GM12878 (cell line): ENCODE measurements around the gene ENG. TPM values are rescaled to one million over a fixed set of nuclear protein-coding genes. Genes with fewer than 3 reads are reported as not detected.

ENCODE experiments used
- ATAC-seq: fragments of 200-7000 bp; cut with Tn5 transposase; 3 replicates; pipeline ENCODE4 v1.9.1; 2020; ENCODE audit warnings: mild to moderate bottlenecking, moderate library complexity
- BruUV-seq: library from RNA; stranded (reverse); fragments of 400-500 nt; replicated peaks from 2 replicates; lab custom pipeline; 2021; lab: Mats Ljungman, UMichigan
- CTCF ChIA-PET: fragments of 300-600 bp; sonication (Branson Sonifier 250); formaldehyde crosslinking; extraction: SDS; loops from one replicate; lab custom pipeline; 2021; ENCODE audit warnings: inconsistent platforms; lab: Yijun Ruan, JAX
- POLR2A ChIA-PET: fragments of 350-600 bp; formaldehyde crosslinking; extraction: SDS; loops from one replicate; lab custom pipeline; 2021; ENCODE audit warnings: inconsistent platforms; lab: Charles Lee
- RAD21 ChIA-PET: fragments of 300-600 bp; sonication (Branson Sonifier 250); formaldehyde crosslinking; loops from one replicate; lab custom pipeline; 2023; ENCODE audit warnings: antibody characterized with exemption; ENCODE audit not compliant: unreplicated experiment; lab: Charles Lee
- SMC1A ChIA-PET: fragments of 300-600 bp; sonication (Branson Sonifier 250); formaldehyde crosslinking; loops from one replicate; lab custom pipeline; 2023; ENCODE audit not compliant: unreplicated experiment, uncharacterized antibody; lab: Charles Lee
- DNase-seq: peaks from one replicate; pipeline ENCODE4 v3.0.0-alpha.2; 2011; ENCODE audit warnings: low read depth, low spot score
- FAIRE-seq: peaks from 3 replicates; lab custom pipeline; 2011; peaks lifted over from hg19 to GRCh38; lab: Jason Lieb, UNC
- H2AFZ ChIP-seq: 2 replicates; pipeline ENCODE4 v1.6.0; 2011; ENCODE audit warnings: low read depth, low read length, control low read depth; ENCODE audit not compliant: control insufficient read depth
- H3K27ac ChIP-seq: 2 replicates; pipeline ENCODE4 v1.5.1; 2011; ENCODE audit warnings: control low read depth; ENCODE audit not compliant: control insufficient read depth, insufficient read depth
- H3K27me3 ChIP-seq, 2 experiments: replicated peaks in 1 of 2; 2 replicates each; pipeline versions ENCODE4 v1.6.0 to v1.6.1; 2011; ENCODE audit warnings: low read length in 1 of 2; ENCODE audit not compliant: control insufficient read depth in 2 of 2, insufficient read depth in 2 of 2
- H3K36me3 ChIP-seq, 2 experiments: 2 replicates each; pipeline ENCODE4 v1.5.1; 2011; ENCODE audit warnings: low read length in 1 of 2; ENCODE audit not compliant: control insufficient read depth in 2 of 2, insufficient read depth in 2 of 2
- H3K4me1 ChIP-seq: 2 replicates; pipeline ENCODE4 v1.6.1; 2011; ENCODE audit warnings: mild to moderate bottlenecking, low read length, moderate library complexity, mixed read lengths; ENCODE audit not compliant: control insufficient read depth, insufficient read depth
- H3K4me2 ChIP-seq: 2 replicates; pipeline ENCODE4 v1.6.0; 2011; ENCODE audit warnings: control low read depth; ENCODE audit not compliant: control insufficient read depth, insufficient read depth
- H3K4me3 ChIP-seq: fragments of 200-600 bp; sonication (generic); 2 replicates; pipeline ENCODE4 v1.5.1; 2016
- H3K79me2 ChIP-seq: 2 replicates; pipeline ENCODE4 v1.6.0; 2011; ENCODE audit warnings: low read length; ENCODE audit not compliant: control insufficient read depth, insufficient read depth
- H3K9ac ChIP-seq: 2 replicates; pipeline ENCODE4 v1.8.0; 2011; ENCODE audit warnings: low read length, control low read depth, mixed read lengths; ENCODE audit not compliant: control insufficient read depth, insufficient read depth
- H3K9me3 ChIP-seq: replicated peaks from 3 replicates; pipeline ENCODE4 v1.5.1; 2011; ENCODE audit warnings: mild to moderate bottlenecking, low read length; ENCODE audit not compliant: control insufficient read depth, insufficient read depth
- H4K20me1 ChIP-seq: 2 replicates; pipeline ENCODE4 v1.6.0; 2011; ENCODE audit not compliant: control insufficient read depth, insufficient read depth
- HDAC6 ChIP-seq: fragments of 200-600 bp; sonication (generic); IDR thresholded peaks from one replicate; pipeline ENCODE4 v1.8.0; 2017; ENCODE audit warnings: antibody characterized with exemption; ENCODE audit not compliant: unreplicated experiment
- JUNB ChIP-seq: IDR thresholded peaks from 2 replicates; pipeline ENCODE4 v1.6.1; 2016; ENCODE audit warnings: antibody characterized with exemption, mild to moderate bottlenecking
- NFIC ChIP-seq: IDR thresholded peaks from 2 replicates; pipeline ENCODE4 v1.6.1; 2012; ENCODE audit warnings: low read depth, mild to moderate bottlenecking, inconsistent platforms, low read length, moderate library complexity
- NR2C2 ChIP-seq: IDR thresholded peaks from 2 replicates; pipeline ENCODE4 v1.6.1; 2011; ENCODE audit warnings: borderline replicate concordance, low read depth; ENCODE audit not compliant: control insufficient read depth, insufficient read length
- PML ChIP-seq: IDR thresholded peaks from 2 replicates; pipeline ENCODE4 v1.6.1; 2012; ENCODE audit warnings: low read length, inconsistent platforms
- RCOR1 ChIP-seq: conservative IDR thresholded peaks from 2 replicates; pipeline ENCODE4 v1.6.1; 2012; ENCODE audit warnings: low read depth, low read length, improper control_type of control experiment
- SPI1 ChIP-seq: IDR thresholded peaks from 2 replicates; pipeline ENCODE4 v1.6.1; 2011; ENCODE audit warnings: low read depth, mild to moderate bottlenecking, low read length, moderate library complexity, borderline replicate concordance; ENCODE audit not compliant: insufficient read depth
- TCF3 ChIP-seq: IDR thresholded peaks from 2 replicates; pipeline ENCODE4 v1.6.1; 2012; ENCODE audit warnings: low read depth, mild to moderate bottlenecking, low read length, borderline replicate concordance; ENCODE audit not compliant: insufficient read depth
- TCF7 ChIP-seq: IDR thresholded peaks from 2 replicates; pipeline ENCODE4 v1.6.1; 2014; ENCODE audit warnings: antibody characterized with exemption, borderline replicate concordance
- ZNF207 ChIP-seq: fragments of 450-650 bp; IDR thresholded peaks from 2 replicates; pipeline ENCODE4 v1.6.1; 2014; ENCODE audit warnings: antibody characterized with exemption, mild to moderate bottlenecking, borderline replicate concordance
- ZZZ3 ChIP-seq: IDR thresholded peaks from 2 replicates; pipeline ENCODE4 v1.6.1; 2011; ENCODE audit warnings: low read depth; ENCODE audit not compliant: control insufficient read depth, insufficient read length
- WGBS: methylation state at CpG from one replicate; pipeline ENCODE4 v1.1.6; 2016; ENCODE audit warnings: low lambda C conversion rate; ENCODE audit not compliant: insufficient replicate concordance, insufficient coverage; ENCODE audit errors: missing lambda C conversion rate; 5-methylcytosine and 5-hydroxymethylcytosine counted together
- in situ Hi-C: fragments of 300-500 bp; cut with MboI; formaldehyde crosslinking; loops from 9 replicates; pipeline ENCODE4 v1.14.3; 2018; ENCODE audit warnings: mixed read lengths
- intact Hi-C: fragments of 100-400 bp; cut with micrococcal nuclease; formaldehyde crosslinking; loops from one replicate; pipeline ENCODE4 v1.14.2; 2022; ENCODE audit not compliant: unreplicated experiment
- polyA plus RNA-seq, 11 experiments: library from polyadenylated mRNA; depleted of rRNA in 4 of 11; unstranded in 6 of 11; stranded (reverse) in 5 of 11; fragments of >200 nt; fragmentation: Nextera tagmentation in 4 of 11; fragmentation: Illumina TruSeq in 1 of 11; extraction: Ambion mirVana in 4 of 11; extraction: Trizol in 1 of 11; gene quantifications; 1 replicate in 1 of 11; 2 replicates in 10 of 11; pipeline versions ENCODE4 v1.2.1 to v1.2.3, GENCODE V29; 2011 to 2016; ENCODE audit warnings: inconsistent platforms in 2 of 11, missing spikeins in 2 of 11, low read depth in 1 of 11
- total RNA-seq, 4 experiments: library from RNA; depleted of rRNA in 3 of 4; stranded (reverse); fragments of >200 nt in 3 of 4; fragmentation: Illumina TruSeq in 1 of 4; extraction: Trizol in 1 of 4; gene quantifications; 2 replicates each; pipeline versions ENCODE4 v1.2.1 to v1.2.3, GENCODE V29; 2013 to 2021
- TF ChIP-seq, protein P1 (sequence below): fragments of 450-650 bp; IDR thresholded peaks from 2 replicates; pipeline ENCODE4 v1.6.1; 2017; ENCODE audit warnings: borderline replicate concordance
- TF ChIP-seq, protein P2 (sequence below): IDR thresholded peaks from 2 replicates; pipeline ENCODE4 v1.6.1; 2011; ENCODE audit warnings: mild to moderate bottlenecking, low read depth, low read length, moderate library complexity; ENCODE audit not compliant: insufficient replicate concordance
- TF ChIP-seq, protein P3 (sequence below): IDR thresholded peaks from 2 replicates; pipeline ENCODE4 v1.6.1; 2011; ENCODE audit warnings: low read depth, mild to moderate bottlenecking, low read length, moderate library complexity, borderline replicate concordance; ENCODE audit errors: extremely low read depth
- TF ChIP-seq, protein P4 (sequence below): IDR thresholded peaks from 2 replicates; pipeline ENCODE4 v1.6.1; 2012; ENCODE audit warnings: mild to moderate bottlenecking, low read depth, low read length

The ENG gene
- total and polyA plus RNA-seq, 10 of the 15 experiments (the other 5 are each of a cell fraction or from before 2014, with no cell fraction given): 0.14 to 10.1 (median 2.0) TPM

DNA sequence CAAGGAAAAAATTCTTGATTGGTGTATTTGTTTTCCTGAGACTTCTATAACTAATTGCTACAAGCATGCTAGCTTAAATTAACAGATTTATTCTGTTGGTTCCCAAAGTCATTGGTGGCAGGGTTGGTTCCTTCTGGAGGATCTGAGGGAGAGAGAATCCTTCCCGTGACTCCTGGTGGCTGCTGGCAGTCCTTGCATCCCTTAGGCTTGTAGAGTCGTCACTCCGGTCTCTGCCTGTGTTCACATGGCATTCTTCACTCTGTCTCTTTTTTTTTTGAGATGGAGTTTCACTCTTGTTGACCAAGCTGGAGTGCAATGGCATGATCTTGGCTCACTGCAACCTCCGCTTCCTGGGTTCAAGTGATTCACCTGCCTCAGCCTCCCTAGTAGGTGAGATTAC lies 63.4 kb downstream of the ENG start:
- ChIA-PET RAD21 (no interaction called here), CTCF (interaction anchor here (0.7 to 0.9 kb wide), 2 partner anchors 14 to 124 kb away, joined by 3 read pairs; no protein-coding TSS in a partner anchor), POLR2A (no interaction called here), SMC1A (no interaction called here)
- H3K27me3 ChIP-seq: no peaks in the 10 kb centered on the region
- H3K9ac ChIP-seq: no peak overlapping the region
- in situ Hi-C loops (no loop called here), intact Hi-C loops (no loop called here)
- no peak overlapping the region for H2AFZ ChIP-seq
- DNase-seq (no peak), FAIRE-seq (no peak), ATAC-seq (no peak)
- no peak overlapping the region for H3K27ac ChIP-seq
- BruUV-seq: no TSS peak
- H3K4me1 ChIP-seq: peaks cover 15% of the 10 kb centered on the region
- H4K20me1 ChIP-seq: peaks cover 15% of the 10 kb centered on the region
- no peak overlapping the region for H3K4me2 ChIP-seq
- no peaks in the 10 kb centered on the region for H3K9me3 ChIP-seq
- peaks cover 32% of the 10 kb centered on the region for H3K79me2 ChIP-seq
- H3K4me3 ChIP-seq: no peak overlapping the region
- H3K36me3 ChIP-seq: peaks cover 28 to 39% of the 10 kb centered on the region in 2 experiments
- WGBS: 81% methylated on average over 4 of the region's 4 CpGs
- TF ChIP-seq PML: no peak
- no peak for TF ChIP-seq ZNF207
- no peak for TF ChIP-seq ZZZ3
- TF ChIP-seq, protein P1, sequence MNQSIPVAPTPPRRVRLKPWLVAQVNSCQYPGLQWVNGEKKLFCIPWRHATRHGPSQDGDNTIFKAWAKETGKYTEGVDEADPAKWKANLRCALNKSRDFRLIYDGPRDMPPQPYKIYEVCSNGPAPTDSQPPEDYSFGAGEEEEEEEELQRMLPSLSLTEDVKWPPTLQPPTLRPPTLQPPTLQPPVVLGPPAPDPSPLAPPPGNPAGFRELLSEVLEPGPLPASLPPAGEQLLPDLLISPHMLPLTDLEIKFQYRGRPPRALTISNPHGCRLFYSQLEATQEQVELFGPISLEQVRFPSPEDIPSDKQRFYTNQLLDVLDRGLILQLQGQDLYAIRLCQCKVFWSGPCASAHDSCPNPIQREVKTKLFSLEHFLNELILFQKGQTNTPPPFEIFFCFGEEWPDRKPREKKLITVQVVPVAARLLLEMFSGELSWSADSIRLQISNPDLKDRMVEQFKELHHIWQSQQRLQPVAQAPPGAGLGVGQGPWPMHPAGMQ: no peak
- TF ChIP-seq HDAC6: no peak
- no peak for TF ChIP-seq TCF3
- TF ChIP-seq TCF7: no peak
- no peak for TF ChIP-seq JUNB
- no peak for TF ChIP-seq RCOR1
- TF ChIP-seq, protein P2, sequence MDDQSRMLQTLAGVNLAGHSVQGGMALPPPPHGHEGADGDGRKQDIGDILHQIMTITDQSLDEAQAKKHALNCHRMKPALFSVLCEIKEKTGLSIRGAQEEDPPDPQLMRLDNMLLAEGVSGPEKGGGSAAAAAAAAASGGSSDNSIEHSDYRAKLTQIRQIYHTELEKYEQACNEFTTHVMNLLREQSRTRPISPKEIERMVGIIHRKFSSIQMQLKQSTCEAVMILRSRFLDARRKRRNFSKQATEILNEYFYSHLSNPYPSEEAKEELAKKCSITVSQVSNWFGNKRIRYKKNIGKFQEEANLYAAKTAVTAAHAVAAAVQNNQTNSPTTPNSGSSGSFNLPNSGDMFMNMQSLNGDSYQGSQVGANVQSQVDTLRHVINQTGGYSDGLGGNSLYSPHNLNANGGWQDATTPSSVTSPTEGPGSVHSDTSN: no peak
- TF ChIP-seq, protein P3, sequence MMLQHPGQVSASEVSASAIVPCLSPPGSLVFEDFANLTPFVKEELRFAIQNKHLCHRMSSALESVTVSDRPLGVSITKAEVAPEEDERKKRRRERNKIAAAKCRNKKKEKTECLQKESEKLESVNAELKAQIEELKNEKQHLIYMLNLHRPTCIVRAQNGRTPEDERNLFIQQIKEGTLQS: no peak
- TF ChIP-seq SPI1: no peak
- no peak for TF ChIP-seq NFIC
- TF ChIP-seq NR2C2: no peak
- TF ChIP-seq, protein P4, sequence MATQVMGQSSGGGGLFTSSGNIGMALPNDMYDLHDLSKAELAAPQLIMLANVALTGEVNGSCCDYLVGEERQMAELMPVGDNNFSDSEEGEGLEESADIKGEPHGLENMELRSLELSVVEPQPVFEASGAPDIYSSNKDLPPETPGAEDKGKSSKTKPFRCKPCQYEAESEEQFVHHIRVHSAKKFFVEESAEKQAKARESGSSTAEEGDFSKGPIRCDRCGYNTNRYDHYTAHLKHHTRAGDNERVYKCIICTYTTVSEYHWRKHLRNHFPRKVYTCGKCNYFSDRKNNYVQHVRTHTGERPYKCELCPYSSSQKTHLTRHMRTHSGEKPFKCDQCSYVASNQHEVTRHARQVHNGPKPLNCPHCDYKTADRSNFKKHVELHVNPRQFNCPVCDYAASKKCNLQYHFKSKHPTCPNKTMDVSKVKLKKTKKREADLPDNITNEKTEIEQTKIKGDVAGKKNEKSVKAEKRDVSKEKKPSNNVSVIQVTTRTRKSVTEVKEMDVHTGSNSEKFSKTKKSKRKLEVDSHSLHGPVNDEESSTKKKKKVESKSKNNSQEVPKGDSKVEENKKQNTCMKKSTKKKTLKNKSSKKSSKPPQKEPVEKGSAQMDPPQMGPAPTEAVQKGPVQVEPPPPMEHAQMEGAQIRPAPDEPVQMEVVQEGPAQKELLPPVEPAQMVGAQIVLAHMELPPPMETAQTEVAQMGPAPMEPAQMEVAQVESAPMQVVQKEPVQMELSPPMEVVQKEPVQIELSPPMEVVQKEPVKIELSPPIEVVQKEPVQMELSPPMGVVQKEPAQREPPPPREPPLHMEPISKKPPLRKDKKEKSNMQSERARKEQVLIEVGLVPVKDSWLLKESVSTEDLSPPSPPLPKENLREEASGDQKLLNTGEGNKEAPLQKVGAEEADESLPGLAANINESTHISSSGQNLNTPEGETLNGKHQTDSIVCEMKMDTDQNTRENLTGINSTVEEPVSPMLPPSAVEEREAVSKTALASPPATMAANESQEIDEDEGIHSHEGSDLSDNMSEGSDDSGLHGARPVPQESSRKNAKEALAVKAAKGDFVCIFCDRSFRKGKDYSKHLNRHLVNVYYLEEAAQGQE: no peak
